Gastroesophageal sphincter (tissue), 3 donors: ENCODE results near the gene PPRC1.

Experiments used
- CTCF ChIP-seq, 4 experiments: fragments of 200-600 bp in 2 of 4; fragments of 450-650 bp in 2 of 4; sonication (generic) in 1 of 4; IDR thresholded peaks; one replicate each; pipeline ENCODE4 v1.5.1; 2017 to 2019; ENCODE audit warnings: antibody characterized with exemption in 4 of 4, mild to moderate bottlenecking in 2 of 4, moderate library complexity in 2 of 4
- EP300 ChIP-seq: sonication (generic); formaldehyde crosslinking; IDR thresholded peaks from one replicate; pipeline ENCODE4 v1.6.1; 2017; ENCODE audit warnings: antibody characterized with exemption, mild to moderate bottlenecking
- POLR2A ChIP-seq, 2 donors: fragments of 450-650 bp; IDR thresholded peaks; one replicate each; pipeline ENCODE4 v1.6.1; 2017; ENCODE audit warnings: antibody characterized with exemption in 2 of 2, mild to moderate bottlenecking in 2 of 2, moderate library complexity in 1 of 2
- POLR2AphosphoS5 ChIP-seq: sonication (generic); formaldehyde crosslinking; IDR thresholded peaks from one replicate; pipeline ENCODE4 v1.6.1; 2017; ENCODE audit warnings: antibody characterized with exemption

- TF ChIP-seq CTCF (IDR thresholded peaks at IDR 0.05) (no peak), POLR2AphosphoS5 (no peak), EP300 (no peak), POLR2A (IDR thresholded peaks at IDR 0.05) (no peak)
Measured at GRCh38 chr10:102172288-102172687, 39.4 kb downstream of the PPRC1 start.
